CD14-positive monocyte (primary cell): ENCODE data around the gene PUSL1. TPM values are rescaled to one million over a fixed set of nuclear protein-coding genes. Genes with fewer than 3 reads are reported as not detected.
A peak's percentile ranks its signal among the peaks of the same experiment; 100 is the strongest.

ENCODE experiments used
- DNase-seq, 3 donors: peaks; one replicate each; pipeline ENCODE4 v3.0.0-alpha.2; 2011 to 2022
- H2AFZ ChIP-seq: 2 replicates; pipeline ENCODE4 v1.6.0; 2012; ENCODE audit warnings: mild to moderate bottlenecking, low read depth, low read length, inconsistent platforms; ENCODE audit not compliant: insufficient read depth, poor library complexity, severe bottlenecking
- H3K27ac ChIP-seq, 2 donors: 1 replicate in 1 of 2; 2 replicates in 1 of 2; pipeline ENCODE4 v1.5.1; 2012 to 2013; ENCODE audit warnings: low read length in 2 of 2, control low read depth in 1 of 2, inconsistent platforms in 1 of 2, low read depth in 1 of 2, mild to moderate bottlenecking in 1 of 2
- H3K27me3 ChIP-seq, 2 donors: one replicate each; pipeline versions ENCODE4 v1.6.0 to v1.6.1; 2011 to 2013; ENCODE audit warnings: low read length in 2 of 2; ENCODE audit not compliant: control insufficient read depth in 2 of 2, insufficient read depth in 2 of 2
- H3K36me3 ChIP-seq, 2 donors: replicated peaks in 1 of 2; 1 replicate in 1 of 2; 2 replicates in 1 of 2; pipeline versions ENCODE4 v1.5.1 to v1.6.1; 2012 to 2013; ENCODE audit warnings: low read length in 2 of 2, control low read depth in 1 of 2, inconsistent platforms in 1 of 2, mild to moderate bottlenecking in 1 of 2; ENCODE audit not compliant: insufficient read depth in 2 of 2, control insufficient read depth in 1 of 2
- H3K4me1 ChIP-seq, 2 donors: 1 replicate in 1 of 2; 2 replicates in 1 of 2; pipeline versions ENCODE4 v1.5.1 to v1.6.1; 2012 to 2013; ENCODE audit warnings: low read length in 2 of 2, control low read depth in 1 of 2, inconsistent platforms in 1 of 2, mild to moderate bottlenecking in 1 of 2, moderate library complexity in 1 of 2; ENCODE audit not compliant: insufficient read depth in 2 of 2, control insufficient read depth in 1 of 2
- H3K4me2 ChIP-seq: replicated peaks from 2 replicates; pipeline ENCODE3; 2012; ENCODE audit warnings: low read length, moderate library complexity, mild to moderate bottlenecking; ENCODE audit not compliant: poor library complexity, severe bottlenecking; ENCODE audit errors: extremely low read depth
- H3K4me3 ChIP-seq, 3 experiments: fragments of 200-600 bp in 1 of 3; sonication (generic) in 1 of 3; replicated peaks in 1 of 3; 1 replicate in 2 of 3; 2 replicates in 1 of 3; pipeline ENCODE4 v1.5.1; 2011 to 2013; ENCODE audit warnings: low read length in 3 of 3, mild to moderate bottlenecking in 3 of 3, control low read depth in 2 of 3, low read depth in 2 of 3, inconsistent platforms in 1 of 3, moderate library complexity in 1 of 3
- H3K79me2 ChIP-seq: 2 replicates; pipeline ENCODE4 v1.6.0; 2012; ENCODE audit warnings: mild to moderate bottlenecking, control low read depth, inconsistent platforms, low read length, moderate library complexity; ENCODE audit not compliant: insufficient read depth
- H3K9ac ChIP-seq: 2 replicates; pipeline ENCODE4 v1.6.0; 2017; ENCODE audit warnings: low read length, mild to moderate bottlenecking; ENCODE audit not compliant: insufficient read depth, poor library complexity, severe bottlenecking
- H3K9me3 ChIP-seq, 2 donors: replicated peaks in 1 of 2; 1 replicate in 1 of 2; 2 replicates in 1 of 2; pipeline versions ENCODE4 v1.5.1 to v1.6.1; 2012 to 2013; ENCODE audit warnings: low read length in 2 of 2, control low read depth in 1 of 2; ENCODE audit not compliant: control insufficient read depth in 1 of 2, insufficient read depth in 1 of 2
- H4K20me1 ChIP-seq: 2 replicates; pipeline ENCODE4 v1.6.0; 2012; ENCODE audit warnings: mild to moderate bottlenecking, low read length, control low read depth, moderate library complexity; ENCODE audit not compliant: insufficient read depth
- H3K27ac Mint-ChIP-seq, 7 donors: one replicate each; pipeline ENCODE4 v1.8.0; 2020; ENCODE audit warnings: mild to moderate bottlenecking in 7 of 7, mixed read lengths in 7 of 7, moderate library complexity in 6 of 7, inconsistent platforms in 2 of 7
- H3K27me3 Mint-ChIP-seq, 3 donors: one replicate each; pipeline ENCODE4 v1.8.0; 2021 to 2022; ENCODE audit warnings: low read depth in 3 of 3, mild to moderate bottlenecking in 3 of 3, mixed read lengths in 3 of 3, moderate library complexity in 3 of 3, inconsistent platforms in 1 of 3
- H3K36me3 Mint-ChIP-seq, 2 donors: one replicate each; pipeline ENCODE4 v1.8.0; 2020; ENCODE audit warnings: mixed read lengths in 2 of 2, inconsistent platforms in 1 of 2, mild to moderate bottlenecking in 1 of 2
- H3K4me1 Mint-ChIP-seq: one replicate; pipeline ENCODE4 v1.8.0; 2020; ENCODE audit warnings: mild to moderate bottlenecking, mixed read lengths
- H3K4me3 Mint-ChIP-seq, 2 donors: one replicate each; pipeline ENCODE4 v1.8.0; 2020; ENCODE audit warnings: mild to moderate bottlenecking in 2 of 2, mixed read lengths in 2 of 2, moderate library complexity in 1 of 2
- H3K9me3 Mint-ChIP-seq, 7 donors: one replicate each; pipeline ENCODE4 v1.8.0; 2020 to 2022; ENCODE audit warnings: mixed read lengths in 7 of 7, mild to moderate bottlenecking in 6 of 7, moderate library complexity in 6 of 7, inconsistent platforms in 2 of 7
- CTCF ChIP-seq: fragments of 200-600 bp; IDR thresholded peaks from one replicate; pipeline ENCODE4 v1.8.0; 2022; ENCODE audit warnings: antibody characterized with exemption, mild to moderate bottlenecking
- WGBS: methylation state at CpG from one replicate; pipeline ENCODE4 v1.1.5; 2013; ENCODE audit warnings: missing lambda C conversion rate; ENCODE audit not compliant: insufficient coverage; 5-methylcytosine and 5-hydroxymethylcytosine counted together
- intact Hi-C, 2 donors: fragments of 100-400 bp; cut with micrococcal nuclease; formaldehyde crosslinking; loops; one replicate each; pipeline versions ENCODE4 v1.15.0 to v1.15.1; 2023
- polyA plus RNA-seq, 3 donors: library from polyadenylated mRNA; depleted of rRNA in 1 of 3; unstranded in 2 of 3; stranded (reverse) in 1 of 3; fragments of 300-500 nt in 2 of 3; fragments of >200 nt in 1 of 3; fragmentation: Illumina TruSeq in 2 of 3; gene quantifications; 1 replicate in 2 of 3; 2 replicates in 1 of 3; pipeline ENCODE4 v1.2.3, GENCODE V29; 2012 to 2021

The PUSL1 gene
- polyA plus RNA-seq, 3 donors = 13.8 to 27.4 (median 14.8) TPM

GRCh38 chr1:1324084-1324523 is 15.7 kb downstream of the PUSL1 start:
- peaks cover 13 to 35% of the 10 kb centered on the region in 2 donors for H3K36me3 Mint-ChIP-seq
- peak in 1 of 3 donors; percentile 4 for DNase-seq
- H3K9me3 ChIP-seq = no peaks in the 10 kb centered on the region
- under 1% methylated on average over 37 of the region's 41 CpGs for WGBS
- no peaks in the 10 kb centered on the region for H3K9me3 Mint-ChIP-seq
- H3K27ac ChIP-seq = peak overlapping the region in 1 of 2 donors; percentile 78
- peak overlapping the region; percentile 65 to 92 (median 87) for H3K4me3 ChIP-seq
- peaks cover 27 to 30% of the 10 kb centered on the region in 2 donors for H3K36me3 ChIP-seq
- H3K27me3 ChIP-seq = no peaks in the 10 kb centered on the region
- peak overlapping the region; percentile 89 for H2AFZ ChIP-seq
- H3K4me1 ChIP-seq = peaks cover 22 to 24% of the 10 kb centered on the region in 2 donors
- peak overlapping the region; percentile 62 to 80 for H3K4me3 Mint-ChIP-seq
- H3K9ac ChIP-seq = peak overlapping the region; percentile 90
- H3K27ac Mint-ChIP-seq = peak overlapping the region in 3 of 7 donors; percentile 63 to 80 (median 70)
- peaks cover 54% of the 10 kb centered on the region for H4K20me1 ChIP-seq
- H3K4me1 Mint-ChIP-seq = peaks cover 25% of the 10 kb centered on the region
- no peak for TF ChIP-seq CTCF
- H3K79me2 ChIP-seq = peaks cover 59% of the 10 kb centered on the region
- intact Hi-C loops = no loop called here
- H3K27me3 Mint-ChIP-seq = no peaks in the 10 kb centered on the region
- H3K4me2 ChIP-seq = peak overlapping the region; percentile 98

- peaks cover 59% of the 10 kb centered on the region for H3K79me2 ChIP-seq
- H3K4me3 ChIP-seq = peak within 1 kb of the TSS; percentile 65 to 92 (median 87)
- H2AFZ ChIP-seq = peak within 1 kb of the TSS; percentile 89
- peaks cover 21 to 27% of the 10 kb centered on the region in 2 donors for H3K36me3 ChIP-seq
- H3K9me3 Mint-ChIP-seq = no peaks in the 10 kb centered on the region
- H4K20me1 ChIP-seq = peaks cover 48% of the 10 kb centered on the region
- H3K4me1 Mint-ChIP-seq = peaks cover 25% of the 10 kb centered on the region
- no peaks in the 10 kb centered on the region for H3K27me3 ChIP-seq
- no peak for TF ChIP-seq CTCF
- under 1% methylated on average over 83 of the region's 84 CpGs for WGBS
- peaks cover 8 to 29% of the 10 kb centered on the region in 2 donors for H3K36me3 Mint-ChIP-seq
- peak within 1 kb of the TSS in 6 of 7 donors; percentile 38 to 89 (median 82) for H3K27ac Mint-ChIP-seq
- H3K27me3 Mint-ChIP-seq = no peaks in the 10 kb centered on the region
- H3K9ac ChIP-seq = peak within 1 kb of the TSS; percentile 90
- intact Hi-C loops = no loop called here
- peak; percentile 89 to 93 (median 91) for DNase-seq
- H3K9me3 ChIP-seq = no peaks in the 10 kb centered on the region
- peak within 1 kb of the TSS; percentile 98 for H3K4me2 ChIP-seq
- H3K4me3 Mint-ChIP-seq = peak within 1 kb of the TSS; percentile 80 to 92
- peak within 1 kb of the TSS; percentile 0 to 83 for H3K27ac ChIP-seq
- peaks cover 22 to 24% of the 10 kb centered on the region in 2 donors for H3K4me1 ChIP-seq
Measured at GRCh38 chr1:1324524-1325287, 16.3 kb downstream of the PUSL1 start, which contains the start of the genes CPTP and INTS11. TSS of gene CPTP (plus strand) at chr1:1324802. CDS start at chr1:1326911, 2,109 bp downstream. TSS of gene INTS11 (minus strand) at chr1:1324660. CDS start at chr1:1324608, 52 bp downstream.
